ENCODE data around the gene GSTA1.

DNA sequence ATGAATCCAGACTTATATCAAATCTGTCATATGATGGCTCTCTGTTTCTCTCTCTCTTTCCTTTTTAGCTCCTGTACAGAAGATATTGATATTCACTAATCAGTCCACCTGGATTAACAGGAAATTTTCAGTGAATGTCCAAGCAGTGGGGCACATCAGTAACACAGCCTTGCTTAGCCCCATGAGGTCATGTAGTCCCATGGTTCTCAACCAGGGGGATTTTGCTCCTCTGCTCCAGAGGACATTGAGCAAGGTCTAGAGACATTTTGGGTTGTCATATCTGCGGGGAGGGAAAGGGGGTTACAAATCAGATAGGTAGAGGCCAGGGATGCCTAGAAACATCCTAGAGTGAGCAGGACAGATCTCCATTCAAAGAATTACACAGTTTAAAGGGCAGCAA is 810 bp downstream of the GSTA1 start:
- no peak for TF ChIP-seq POLR2A (IDR thresholded peaks at IDR 0.05)
- TF ChIP-seq, protein P1, sequence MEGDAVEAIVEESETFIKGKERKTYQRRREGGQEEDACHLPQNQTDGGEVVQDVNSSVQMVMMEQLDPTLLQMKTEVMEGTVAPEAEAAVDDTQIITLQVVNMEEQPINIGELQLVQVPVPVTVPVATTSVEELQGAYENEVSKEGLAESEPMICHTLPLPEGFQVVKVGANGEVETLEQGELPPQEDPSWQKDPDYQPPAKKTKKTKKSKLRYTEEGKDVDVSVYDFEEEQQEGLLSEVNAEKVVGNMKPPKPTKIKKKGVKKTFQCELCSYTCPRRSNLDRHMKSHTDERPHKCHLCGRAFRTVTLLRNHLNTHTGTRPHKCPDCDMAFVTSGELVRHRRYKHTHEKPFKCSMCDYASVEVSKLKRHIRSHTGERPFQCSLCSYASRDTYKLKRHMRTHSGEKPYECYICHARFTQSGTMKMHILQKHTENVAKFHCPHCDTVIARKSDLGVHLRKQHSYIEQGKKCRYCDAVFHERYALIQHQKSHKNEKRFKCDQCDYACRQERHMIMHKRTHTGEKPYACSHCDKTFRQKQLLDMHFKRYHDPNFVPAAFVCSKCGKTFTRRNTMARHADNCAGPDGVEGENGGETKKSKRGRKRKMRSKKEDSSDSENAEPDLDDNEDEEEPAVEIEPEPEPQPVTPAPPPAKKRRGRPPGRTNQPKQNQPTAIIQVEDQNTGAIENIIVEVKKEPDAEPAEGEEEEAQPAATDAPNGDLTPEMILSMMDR (IDR thresholded peaks at IDR 0.05 in 4 of 5, conservative IDR thresholded peaks at IDR 0.05 in 1 of 5) = no peak
